HepG2 (cell line): ENCODE results near the gene PTMA. TPM values are rescaled to one million over a fixed set of nuclear protein-coding genes. Genes with fewer than 3 reads are reported as not detected.

Experiments used
- CERS6 ChIP-seq: sonication (generic); formaldehyde crosslinking; IDR thresholded peaks from 2 replicates; pipeline ENCODE4 v1.5.0; 2020; ENCODE audit warnings: missing genetic modification reagents
- HMGXB4 ChIP-seq, 2 experiments: sonication (generic) in 1 of 2; formaldehyde crosslinking in 1 of 2; IDR thresholded peaks; 2 replicates each; pipeline versions ENCODE4 v1.4.0 to v1.6.1; 2018 to 2020; ENCODE audit warnings: missing genetic modification reagents in 2 of 2, borderline replicate concordance in 1 of 2, low read depth in 1 of 2, mild to moderate bottlenecking in 1 of 2, missing biosample characterization in 1 of 2
- HNF1A ChIP-seq, 2 experiments: sonication (generic) in 1 of 2; formaldehyde crosslinking in 1 of 2; IDR thresholded peaks; 2 replicates each; pipeline versions ENCODE4 v1.4.0 to v1.6.1; 2016 to 2020; ENCODE audit warnings: borderline replicate concordance in 1 of 2, low read depth in 1 of 2, mild to moderate bottlenecking in 1 of 2, missing genetic modification reagents in 1 of 2
- NR2C2 ChIP-seq: sonication (generic); formaldehyde crosslinking; IDR thresholded peaks from 2 replicates; pipeline ENCODE4 v1.4.0; 2020; ENCODE audit warnings: missing genetic modification reagents, mild to moderate bottlenecking, moderate library complexity, borderline replicate concordance
- REPIN1 ChIP-seq: sonication (generic); formaldehyde crosslinking; IDR thresholded peaks from 2 replicates; pipeline ENCODE4 v1.8.0; 2022; ENCODE audit warnings: missing genetic modification reagents, low read depth, mild to moderate bottlenecking, borderline replicate concordance
- RXRA ChIP-seq: sonication (generic); formaldehyde crosslinking; IDR thresholded peaks from 2 replicates; pipeline ENCODE4 v1.5.1; 2020; ENCODE audit warnings: missing genetic modification reagents
- RXRB ChIP-seq: IDR thresholded peaks from 2 replicates; pipeline ENCODE4 v1.6.1; 2016; ENCODE audit warnings: borderline replicate concordance, missing genetic modification reagents, missing compliant biosample characterization
- ZBTB40 ChIP-seq, 2 experiments: fragments of 450-650 bp in 1 of 2; sonication (generic) in 1 of 2; formaldehyde crosslinking in 1 of 2; IDR thresholded peaks; 2 replicates each; pipeline versions ENCODE4 v1.6.1 to v1.8.0; 2016 to 2022; ENCODE audit warnings: antibody characterized with exemption in 1 of 2, mild to moderate bottlenecking in 1 of 2, missing genetic modification reagents in 1 of 2
- ZNF501 ChIP-seq: sonication (generic); formaldehyde crosslinking; IDR thresholded peaks from 2 replicates; pipeline ENCODE4 v1.5.1; 2020; ENCODE audit warnings: mild to moderate bottlenecking, moderate library complexity, missing genetic modification reagents
- polyA plus RNA-seq, 8 experiments: library from polyadenylated mRNA; depleted of rRNA in 3 of 8; stranded (reverse) in 7 of 8; unstranded in 1 of 8; fragments of >200 nt; fragmentation: Illumina TruSeq in 4 of 8; extraction: Trizol in 4 of 8; gene quantifications; 2 replicates each; pipeline versions ENCODE4 v1.2.1 to v1.2.3, GENCODE V29; 2011 to 2016; ENCODE audit warnings: low read depth in 4 of 8, missing spikeins in 1 of 8, mixed read lengths in 1 of 8; ENCODE audit not compliant: insufficient read depth in 1 of 8
- total RNA-seq, 5 experiments: library from RNA; depleted of rRNA; stranded (reverse); fragments of >200 nt; fragmentation: Illumina TruSeq; extraction: Trizol; gene quantifications; 2 replicates each; pipeline ENCODE4 v1.2.3, GENCODE V29; 2016; ENCODE audit warnings: low read depth in 1 of 5

The PTMA gene
- total and polyA plus RNA-seq, 2 of the 13 experiments (the other 11 are each of a cell fraction or from before 2014, with no cell fraction given): 190 to 1,086 TPM

- no peak for TF ChIP-seq ZBTB40 (IDR thresholded peaks at IDR 0.05)
- 0 out of 2 replicates have a peak, but pooled peaks have one; percentile 16 for TF ChIP-seq ZBTB40 (CRISPR knock-in tag; IDR thresholded peaks at IDR 0.05)
- peak; percentile 67; the same call in 1 of the 2 replicates for TF ChIP-seq REPIN1 (CRISPR knock-in tag)
- TF ChIP-seq HMGXB4 (CRISPR knock-in tag; IDR thresholded peaks at IDR 0.05; ENCODE audit: borderline replicate concordance in 1 of 2, low read depth in 1 of 2): peak in 1 of 2 experiments; percentile 61; a peak in 2 of 4 replicates
- 0 out of 2 replicates have a peak, but pooled peaks have one; percentile 27 for TF ChIP-seq ZNF501 (CRISPR knock-in tag)
- TF ChIP-seq RXRA (CRISPR knock-in tag): peak; percentile 89
- TF ChIP-seq NR2C2: no peak
- TF ChIP-seq HNF1A (IDR thresholded peaks at IDR 0.05; ENCODE audit: low read depth): no peak
- 0 out of 2 replicates have a peak, but pooled peaks have one; percentile 11 for TF ChIP-seq HNF1A (CRISPR knock-in tag; IDR thresholded peaks at IDR 0.05; ENCODE audit: borderline replicate concordance)
- no peak for TF ChIP-seq CERS6 (CRISPR knock-in tag)
- peak; percentile 96 for TF ChIP-seq RXRB (CRISPR knock-in tag)
Observed at GRCh38 chr2:231714639-231715498, 6.5 kb downstream of the PTMA start (continued).
